PC-9 (cell line): ENCODE results near the gene B3GNT5. TPM values are rescaled to one million over a fixed set of nuclear protein-coding genes. Genes with fewer than 3 reads are reported as not detected.

Experiments used
- BruUV-seq: library from RNA; stranded (reverse); fragments of 400-500 nt; replicated peaks from 2 replicates; lab custom pipeline; 2021; lab: Mats Ljungman, UMichigan
- CTCF ChIA-PET: fragments of 300-600 bp; sonication (Branson Sonifier 250); formaldehyde crosslinking; loops from one replicate; lab custom pipeline; 2022; ENCODE audit warnings: antibody characterized with exemption; lab: Charles Lee
- POLR2A ChIA-PET: fragments of 300-600 bp; sonication (Branson Sonifier 250); formaldehyde crosslinking; loops from one replicate; lab custom pipeline; 2022; ENCODE audit warnings: antibody characterized with exemption; ENCODE audit not compliant: unreplicated experiment; lab: Charles Lee
- DNase-seq, 2 experiments: peaks; one replicate each; pipeline versions ENCODE4 v3.0.0 to v3.0.0-alpha.2; 2015 to 2022; ENCODE audit warnings: mixed read lengths in 1 of 2
- H2AFZ ChIP-seq: fragments of 200-600 bp; sonication (generic); 2 replicates; pipeline ENCODE4 v1.8.1; 2017; ENCODE audit warnings: antibody characterized with exemption
- H3F3A ChIP-seq: fragments of 200-600 bp; sonication (generic); 2 replicates; pipeline ENCODE4 v1.8.1; 2017; ENCODE audit warnings: antibody characterized with exemption, mild to moderate bottlenecking, low read depth; ENCODE audit not compliant: insufficient read depth
- H3K27ac ChIP-seq: fragments of 200-600 bp; sonication (generic); 2 replicates; pipeline ENCODE4 v1.6.1; 2016; ENCODE audit warnings: mixed run types
- H3K27me3 ChIP-seq: fragments of 200-600 bp; sonication (generic); 2 replicates; pipeline ENCODE4 v1.6.1; 2016; ENCODE audit warnings: low read depth, mixed run types; ENCODE audit not compliant: insufficient read depth
- H3K36me3 ChIP-seq: fragments of 200-600 bp; sonication (generic); 2 replicates; pipeline ENCODE4 v1.6.1; 2016; ENCODE audit warnings: low read depth, mixed run types
- H3K4me1 ChIP-seq: fragments of 200-600 bp; sonication (generic); replicated peaks from 2 replicates; pipeline ENCODE4 v1.6.1; 2016; ENCODE audit warnings: mixed run types; ENCODE audit not compliant: insufficient read depth
- H3K4me2 ChIP-seq: fragments of 200-600 bp; sonication (generic); 2 replicates; pipeline ENCODE4 v1.6.1; 2017; ENCODE audit warnings: mixed run types
- H3K4me3 ChIP-seq: fragments of 200-600 bp; sonication (generic); 2 replicates; pipeline ENCODE4 v1.6.1; 2016; ENCODE audit warnings: mixed run types
- H3K79me2 ChIP-seq: fragments of 200-600 bp; sonication (generic); 2 replicates; pipeline ENCODE4 v1.6.1; 2017; ENCODE audit warnings: low read depth, mixed run types
- H3K9me2 ChIP-seq: fragments of 200-600 bp; sonication (generic); 2 replicates; pipeline ENCODE4 v1.8.1; 2017; ENCODE audit warnings: mild to moderate bottlenecking; ENCODE audit not compliant: insufficient read depth
- H3K9me3 ChIP-seq: fragments of 200-600 bp; sonication (generic); 2 replicates; pipeline ENCODE4 v1.8.1; 2016; ENCODE audit warnings: low read depth; ENCODE audit not compliant: insufficient read depth
- H4K20me1 ChIP-seq: fragments of 200-600 bp; sonication (generic); 2 replicates; pipeline ENCODE4 v1.8.1; 2017; ENCODE audit not compliant: insufficient read depth
- EZH2 ChIP-seq: fragments of 200-600 bp; sonication (generic); IDR thresholded peaks from 2 replicates; pipeline ENCODE4 v1.8.0; 2017; ENCODE audit warnings: antibody characterized with exemption, low read depth
- intact Hi-C: fragments of 100-400 bp; cut with micrococcal nuclease; formaldehyde crosslinking; loops from one replicate; pipeline ENCODE4 v1.10.0; 2022; ENCODE audit not compliant: unreplicated experiment
- total RNA-seq: library from RNA; stranded (reverse); gene quantifications from 2 replicates; pipeline ENCODE4 v1.2.3, GENCODE V29; 2021
- TF ChIP-seq, protein P1 (sequence below): fragments of 200-600 bp; sonication (generic); conservative IDR thresholded peaks from 2 replicates; pipeline ENCODE4 v1.6.1; 2017; ENCODE audit warnings: mixed run types, antibody characterized with exemption, mild to moderate bottlenecking, moderate library complexity

The B3GNT5 gene
- total RNA-seq, 1 experiment from 2014 or later: 30.7 TPM

DNA sequence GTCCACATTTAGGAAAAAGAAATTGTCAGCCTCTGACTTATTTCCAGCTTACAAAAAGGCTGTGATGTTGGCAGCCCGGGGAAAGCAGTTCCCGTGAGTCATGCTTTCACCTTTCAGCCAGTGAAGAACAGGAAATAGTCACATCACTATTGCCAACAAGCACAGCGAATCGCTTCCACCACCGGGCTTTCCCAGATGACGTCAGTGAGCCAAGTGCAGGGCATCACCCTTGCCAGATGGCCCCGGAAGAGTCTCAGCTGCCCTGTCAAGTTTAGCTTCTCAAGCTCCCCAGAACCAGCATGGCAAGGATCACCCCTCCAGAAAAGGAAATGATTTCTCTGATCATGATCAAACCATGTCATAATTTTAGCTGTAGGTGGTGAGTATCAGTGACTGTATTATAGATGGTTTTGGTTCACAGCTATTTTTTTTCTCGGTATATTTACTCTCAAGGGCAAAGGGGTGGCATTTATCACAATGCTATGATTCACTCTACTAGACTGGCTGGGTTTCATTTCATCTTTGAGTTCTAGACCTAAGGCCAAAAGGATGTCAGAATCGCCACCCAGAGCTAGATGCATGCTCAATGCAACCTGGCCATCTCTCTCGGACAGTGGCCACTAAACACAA, 32.9 kb downstream of the B3GNT5 start:
- peak overlapping the region; percentile 97 for H3K27ac ChIP-seq
- no peaks in the 10 kb centered on the region for H3K9me2 ChIP-seq
- TSS peak; percentile 63 for BruUV-seq
- H3K79me2 ChIP-seq: peaks cover 24% of the 10 kb centered on the region
- no peaks in the 10 kb centered on the region; the same call in 1 of the 2 replicates for H3K36me3 ChIP-seq
- H3K4me1 ChIP-seq: peaks cover 66% of the 10 kb centered on the region
- peaks cover 39% of the 10 kb centered on the region for H3F3A ChIP-seq
- ChIA-PET POLR2A (interaction anchor here (0.6 to 1.4 kb wide), 7 partner anchors 9 to 1083 kb away, joined by 3 to 16 read pairs (median 8); no protein-coding TSS in a partner anchor), CTCF (interaction anchor here (0.7 to 2.0 kb wide), 6 partner anchors 20 to 1452 kb away, joined by 3 to 8 read pairs (median 4); partner anchors contain the start of gene B3GNT5)
- H3K9me3 ChIP-seq: no peaks in the 10 kb centered on the region
- intact Hi-C loops: loop anchor here (1.0 to 5.0 kb wide), 6 partner anchors 9 to 96 kb away; partner anchors contain the start of gene B3GNT5
- no peaks in the 10 kb centered on the region for H4K20me1 ChIP-seq
- no peak overlapping the region for H2AFZ ChIP-seq
- H3K27me3 ChIP-seq: no peaks in the 10 kb centered on the region
- peak overlapping the region; percentile 86 for H3K4me2 ChIP-seq
- TF ChIP-seq, protein P1, sequence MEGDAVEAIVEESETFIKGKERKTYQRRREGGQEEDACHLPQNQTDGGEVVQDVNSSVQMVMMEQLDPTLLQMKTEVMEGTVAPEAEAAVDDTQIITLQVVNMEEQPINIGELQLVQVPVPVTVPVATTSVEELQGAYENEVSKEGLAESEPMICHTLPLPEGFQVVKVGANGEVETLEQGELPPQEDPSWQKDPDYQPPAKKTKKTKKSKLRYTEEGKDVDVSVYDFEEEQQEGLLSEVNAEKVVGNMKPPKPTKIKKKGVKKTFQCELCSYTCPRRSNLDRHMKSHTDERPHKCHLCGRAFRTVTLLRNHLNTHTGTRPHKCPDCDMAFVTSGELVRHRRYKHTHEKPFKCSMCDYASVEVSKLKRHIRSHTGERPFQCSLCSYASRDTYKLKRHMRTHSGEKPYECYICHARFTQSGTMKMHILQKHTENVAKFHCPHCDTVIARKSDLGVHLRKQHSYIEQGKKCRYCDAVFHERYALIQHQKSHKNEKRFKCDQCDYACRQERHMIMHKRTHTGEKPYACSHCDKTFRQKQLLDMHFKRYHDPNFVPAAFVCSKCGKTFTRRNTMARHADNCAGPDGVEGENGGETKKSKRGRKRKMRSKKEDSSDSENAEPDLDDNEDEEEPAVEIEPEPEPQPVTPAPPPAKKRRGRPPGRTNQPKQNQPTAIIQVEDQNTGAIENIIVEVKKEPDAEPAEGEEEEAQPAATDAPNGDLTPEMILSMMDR: no peak
- TF ChIP-seq EZH2: no peak
- H3K4me3 ChIP-seq: peak overlapping the region; percentile 58; the same call in 1 of the 2 replicates
- DNase-seq: peak; percentile 96 to 100

DNA sequence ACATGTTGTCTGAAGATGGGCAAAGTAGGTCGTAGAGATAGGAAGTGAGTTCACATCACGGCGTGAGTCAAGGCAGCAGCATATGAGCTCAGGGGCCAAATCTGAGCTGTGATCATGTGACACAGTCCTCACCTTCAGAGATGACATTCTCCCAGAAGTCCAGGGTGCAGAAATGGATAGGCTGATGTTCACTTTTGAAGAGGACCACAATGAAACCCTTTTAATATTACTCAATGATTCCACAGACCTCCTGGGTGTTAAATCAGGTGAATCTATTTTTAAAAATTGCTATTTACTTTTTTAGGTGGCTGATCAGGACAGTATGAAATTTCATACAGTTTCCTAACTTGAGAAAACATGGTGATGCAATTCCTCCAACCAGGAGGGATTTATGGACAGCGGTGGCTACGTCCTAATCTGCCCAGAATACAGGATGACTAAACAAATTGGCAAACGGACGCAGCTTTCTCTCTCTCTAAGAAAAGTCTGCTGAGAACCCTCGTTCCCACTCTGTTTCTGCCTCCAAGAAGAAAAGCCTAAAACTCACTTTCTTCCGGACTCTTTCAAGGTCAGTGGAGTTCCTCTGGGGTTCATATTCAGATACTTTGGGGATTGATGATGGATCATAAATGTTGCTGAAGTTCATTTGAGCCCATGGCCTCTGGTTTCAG, 34.4 kb downstream of the B3GNT5 start:
- H4K20me1 ChIP-seq: no peaks in the 10 kb centered on the region
- H3K4me3 ChIP-seq: peak overlapping the region; percentile 58
- H3K27ac ChIP-seq: peak overlapping the region; percentile 97
- no peaks in the 10 kb centered on the region; the same call in 1 of the 2 replicates for H3K36me3 ChIP-seq
- no peaks in the 10 kb centered on the region for H3K9me2 ChIP-seq
- no peak for TF ChIP-seq EZH2
- TF ChIP-seq, protein P1: no peak
- H3K27me3 ChIP-seq: no peaks in the 10 kb centered on the region
- peak in 1 of 2 experiments; percentile 72 for DNase-seq
- H3K9me3 ChIP-seq: no peaks in the 10 kb centered on the region
- peak overlapping the region; percentile 86 for H3K4me2 ChIP-seq
- ChIA-PET POLR2A (interaction anchor here (0.6 kb wide), 1 partner anchor 21 kb away, joined by 3 read pairs; no protein-coding TSS in a partner anchor), CTCF (interaction anchor here (2.0 kb wide), 1 partner anchor 95 kb away, joined by 8 read pairs; no protein-coding TSS in a partner anchor)
- no TSS peak for BruUV-seq
- H3F3A ChIP-seq: peaks cover 53% of the 10 kb centered on the region
- intact Hi-C loops: loop anchor here (5.0 kb wide), 2 partner anchors 35 to 95 kb away; partner anchors contain the start of gene B3GNT5
- H3K79me2 ChIP-seq: peaks cover 24% of the 10 kb centered on the region
- H2AFZ ChIP-seq: no peak overlapping the region
- peaks cover 81% of the 10 kb centered on the region for H3K4me1 ChIP-seq

DNA sequence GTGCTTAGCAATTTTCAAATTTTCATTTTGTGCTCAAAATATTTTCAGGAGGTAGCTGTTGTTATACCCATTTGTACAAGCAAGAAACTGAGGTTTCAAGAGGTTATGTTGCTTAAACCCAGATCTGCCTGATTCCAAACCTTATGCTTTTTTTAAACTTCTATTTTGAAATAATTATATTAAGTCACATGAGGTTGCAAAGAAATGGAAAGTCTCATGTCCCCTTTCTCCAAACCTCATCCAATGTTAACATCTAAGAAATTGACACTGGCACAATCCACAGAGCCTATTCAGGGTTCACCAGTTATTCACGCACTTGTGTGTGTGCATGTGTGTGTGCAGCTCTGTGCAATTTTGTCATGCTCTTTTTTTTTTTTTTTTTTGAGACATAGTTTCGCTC, 35.1 kb downstream of the B3GNT5 start:
- ChIA-PET POLR2A (no interaction called here), CTCF (interaction anchor here (0.7 kb wide), 1 partner anchor 159 kb away, joined by 3 read pairs; no protein-coding TSS in a partner anchor)
- no peaks in the 10 kb centered on the region for H3K9me2 ChIP-seq
- peaks cover 24% of the 10 kb centered on the region for H3K79me2 ChIP-seq
- H3K9me3 ChIP-seq: peaks cover under 1% of the 10 kb centered on the region; the same call in 1 of the 2 replicates
- H2AFZ ChIP-seq: no peak overlapping the region
- H3K4me1 ChIP-seq: peaks cover 82% of the 10 kb centered on the region
- H3K36me3 ChIP-seq: peaks cover 3% of the 10 kb centered on the region; the same call in 1 of the 2 replicates
- H4K20me1 ChIP-seq: no peaks in the 10 kb centered on the region
- no TSS peak for BruUV-seq
- H3K27me3 ChIP-seq: no peaks in the 10 kb centered on the region
- no peak for TF ChIP-seq EZH2
- TF ChIP-seq, protein P1: no peak
- peak overlapping the region; percentile 58 for H3K4me3 ChIP-seq
- intact Hi-C loops: loop anchor here (5.0 kb wide), 2 partner anchors 36 to 94 kb away; partner anchors contain the start of gene B3GNT5
- peaks cover 54% of the 10 kb centered on the region for H3F3A ChIP-seq
- peak overlapping the region; percentile 86 for H3K4me2 ChIP-seq
- peak overlapping the region; percentile 97 for H3K27ac ChIP-seq
- no peak for DNase-seq
